ENCODE results near the gene NOP9. TPM values are rescaled to one million over a fixed set of nuclear protein-coding genes. Genes with fewer than 3 reads are reported as not detected.

NOP9 gene
- total RNA-seq, 4 donors from 2014 or later = 19.8 to 31.2 (median 21.2) TPM

DNA sequence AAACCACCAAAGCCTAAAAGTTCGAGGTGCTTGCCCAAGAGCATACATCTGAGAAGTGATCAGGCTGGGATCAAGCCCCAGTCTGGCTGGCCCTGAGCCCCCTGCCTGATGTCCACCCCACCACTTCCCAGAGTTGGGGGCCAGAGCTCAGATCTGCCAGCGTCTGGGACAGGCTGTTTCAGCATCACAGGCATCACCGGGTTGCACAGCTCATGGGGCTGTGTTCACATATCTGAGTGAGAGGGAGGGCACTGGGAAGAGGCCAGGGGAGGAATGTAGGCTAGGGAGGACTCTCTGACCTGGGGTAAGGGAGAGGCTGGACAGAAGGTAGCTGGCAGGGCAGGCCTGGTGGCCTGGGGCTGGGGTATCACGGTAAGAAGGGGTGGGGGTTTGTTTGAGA is 42.7 kb upstream of the NOP9 start:
- H3K4me3 ChIP-seq = no peak overlapping the region
- no peak overlapping the region for H3K27ac ChIP-seq
- peak in 1 of 2 donors; percentile 51 for DNase-seq (ENCODE audit: low spot score in 2 of 2)
- peaks cover 15% of the 10 kb centered on the region for H3K4me1 ChIP-seq
- no peaks in the 10 kb centered on the region for H3K9me3 ChIP-seq
- TF ChIP-seq POLR2AphosphoS5 (IDR thresholded peaks at IDR 0.05) (no peak), EP300 (IDR thresholded peaks at IDR 0.05) (no peak), POLR2A (IDR thresholded peaks at IDR 0.05) (no peak)
- TF ChIP-seq, protein P1, sequence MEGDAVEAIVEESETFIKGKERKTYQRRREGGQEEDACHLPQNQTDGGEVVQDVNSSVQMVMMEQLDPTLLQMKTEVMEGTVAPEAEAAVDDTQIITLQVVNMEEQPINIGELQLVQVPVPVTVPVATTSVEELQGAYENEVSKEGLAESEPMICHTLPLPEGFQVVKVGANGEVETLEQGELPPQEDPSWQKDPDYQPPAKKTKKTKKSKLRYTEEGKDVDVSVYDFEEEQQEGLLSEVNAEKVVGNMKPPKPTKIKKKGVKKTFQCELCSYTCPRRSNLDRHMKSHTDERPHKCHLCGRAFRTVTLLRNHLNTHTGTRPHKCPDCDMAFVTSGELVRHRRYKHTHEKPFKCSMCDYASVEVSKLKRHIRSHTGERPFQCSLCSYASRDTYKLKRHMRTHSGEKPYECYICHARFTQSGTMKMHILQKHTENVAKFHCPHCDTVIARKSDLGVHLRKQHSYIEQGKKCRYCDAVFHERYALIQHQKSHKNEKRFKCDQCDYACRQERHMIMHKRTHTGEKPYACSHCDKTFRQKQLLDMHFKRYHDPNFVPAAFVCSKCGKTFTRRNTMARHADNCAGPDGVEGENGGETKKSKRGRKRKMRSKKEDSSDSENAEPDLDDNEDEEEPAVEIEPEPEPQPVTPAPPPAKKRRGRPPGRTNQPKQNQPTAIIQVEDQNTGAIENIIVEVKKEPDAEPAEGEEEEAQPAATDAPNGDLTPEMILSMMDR (IDR thresholded peaks at IDR 0.05) = no peak
- H3K27me3 ChIP-seq = no peaks in the 10 kb centered on the region
- peaks cover 39% of the 10 kb centered on the region for H3K36me3 ChIP-seq
- WGBS = 67% methylated on average over 4 of the region's 4 CpGs

DNA sequence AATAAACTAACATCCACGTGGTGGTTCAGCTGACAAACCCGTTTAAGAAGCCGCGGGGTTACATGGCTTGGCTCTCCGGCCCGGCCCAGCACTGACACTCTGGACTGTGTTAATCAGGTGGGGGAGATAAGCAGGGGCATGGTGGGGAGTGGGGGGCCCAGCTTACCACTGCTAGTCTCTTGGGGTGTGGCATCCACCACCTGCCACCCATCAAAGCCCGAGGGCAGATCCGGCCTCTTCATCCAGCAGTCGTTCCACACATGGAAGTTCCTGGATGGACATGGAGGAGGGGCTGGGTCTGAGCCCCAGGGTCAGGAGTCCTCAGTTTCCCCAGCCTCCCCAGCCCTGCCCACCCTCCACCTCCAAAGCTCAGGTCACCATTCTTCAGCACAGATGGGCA is 41.5 kb upstream of the NOP9 start:
- Histone ChIP-seq H3K9me3 (no peaks in the 10 kb centered on the region), H3K27me3 (no peaks in the 10 kb centered on the region), H3K4me3 (no peak overlapping the region), H3K4me1 (peaks cover 15% of the 10 kb centered on the region), H3K36me3 (peaks cover 33% of the 10 kb centered on the region), H3K27ac (no peak overlapping the region)
- peak in 1 of 2 donors; percentile 54 for DNase-seq (ENCODE audit: low spot score in 2 of 2)
- WGBS = 83% methylated on average over 7 of the region's 9 CpGs
- TF ChIP-seq, protein P1 (IDR thresholded peaks at IDR 0.05) = no peak
- TF ChIP-seq POLR2A (IDR thresholded peaks at IDR 0.05) = no peak
- no peak for TF ChIP-seq POLR2AphosphoS5 (IDR thresholded peaks at IDR 0.05)
- TF ChIP-seq EP300 (IDR thresholded peaks at IDR 0.05) = no peak

DNA sequence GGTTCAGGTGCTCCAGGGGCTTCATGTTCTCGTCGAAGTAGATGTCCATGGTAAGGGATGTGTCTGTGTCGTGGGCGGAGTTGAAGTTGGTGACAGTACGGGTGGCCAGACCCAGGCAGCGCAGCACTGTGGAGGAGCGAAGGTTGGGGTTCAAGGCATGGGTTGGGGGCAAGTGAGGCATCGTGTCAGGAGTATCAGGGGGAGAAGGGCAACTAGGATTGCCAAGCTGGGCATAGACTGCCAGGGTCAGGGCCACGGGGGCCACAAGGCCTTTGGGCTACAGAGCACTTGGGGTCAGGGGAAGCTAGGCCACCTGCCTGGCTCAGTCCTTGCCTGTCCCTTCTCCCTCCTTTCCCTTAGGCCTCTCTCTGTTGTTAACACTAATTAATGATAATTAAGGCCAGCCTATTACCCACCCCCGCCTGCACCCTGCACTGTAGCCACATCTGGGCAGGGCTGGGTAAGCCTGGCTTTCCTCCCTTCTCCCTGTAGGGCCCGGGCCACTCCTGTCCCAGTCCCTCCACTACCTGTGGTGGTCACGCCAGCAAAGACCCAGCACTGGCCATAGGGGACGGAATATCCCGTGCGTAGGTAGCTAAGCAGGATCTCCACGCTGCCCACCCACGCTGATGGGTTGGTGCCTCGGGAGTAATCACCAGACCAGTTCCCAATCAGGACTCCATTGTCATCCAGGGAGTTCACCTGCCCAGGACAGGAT is 40.9 kb upstream of the NOP9 start:
- Histone ChIP-seq H3K27ac (peak overlapping the region; percentile 65), H3K4me1 (peaks cover 20% of the 10 kb centered on the region), H3K27me3 (no peaks in the 10 kb centered on the region), H3K4me3 (no peak overlapping the region), H3K36me3 (peaks cover 27% of the 10 kb centered on the region), H3K9me3 (no peaks in the 10 kb centered on the region)
- WGBS = 75% methylated on average over 15 of the region's 18 CpGs
- DNase-seq (ENCODE audit: low spot score in 2 of 2) = peak in 1 of 2 donors; percentile 56
- TF ChIP-seq, protein P1 (IDR thresholded peaks at IDR 0.05) = no peak
- TF ChIP-seq EP300 (IDR thresholded peaks at IDR 0.05) (no peak), POLR2AphosphoS5 (IDR thresholded peaks at IDR 0.05) (no peak), POLR2A (IDR thresholded peaks at IDR 0.05) (no peak)

DNA sequence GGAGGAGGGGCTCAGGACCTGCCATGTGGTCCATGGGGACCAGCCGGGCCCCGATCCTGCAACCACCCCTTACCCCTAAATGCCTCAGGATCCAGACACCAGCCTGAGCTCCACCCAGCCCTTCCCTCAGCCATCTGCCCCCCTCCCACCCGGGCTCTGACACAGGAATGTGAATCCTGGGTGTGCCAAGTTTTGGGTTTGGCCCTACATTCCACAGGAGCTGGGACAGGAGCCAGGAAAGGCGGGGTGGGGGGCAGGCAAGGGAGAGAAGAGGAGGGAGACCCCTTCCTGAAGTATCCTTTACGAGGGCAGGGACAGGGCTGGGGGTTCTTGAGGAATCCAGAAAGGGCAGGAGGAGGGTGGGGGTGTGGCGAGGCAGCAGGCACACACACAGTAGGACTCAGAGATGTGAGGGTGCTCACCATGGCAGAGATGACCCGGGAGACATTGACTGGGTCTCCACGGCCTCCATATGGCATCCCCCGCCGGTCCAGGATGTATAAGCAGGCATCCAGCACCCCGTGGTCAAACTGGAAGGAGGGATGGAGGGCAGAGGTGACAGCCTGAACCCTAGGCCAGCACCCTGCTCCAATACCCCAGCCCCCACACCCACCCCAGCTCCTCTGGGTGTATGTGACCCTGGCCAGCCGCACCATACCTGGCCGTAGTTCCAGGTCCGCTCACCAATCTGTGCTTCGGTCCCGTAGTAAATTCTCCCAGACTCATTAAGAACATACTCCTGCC is 40.2 kb upstream of the NOP9 start:
- H3K4me1 ChIP-seq = peaks cover 26% of the 10 kb centered on the region
- no peaks in the 10 kb centered on the region for H3K9me3 ChIP-seq
- WGBS = 64% methylated on average over 15 of the region's 16 CpGs
- peaks cover 20% of the 10 kb centered on the region for H3K36me3 ChIP-seq
- H3K27ac ChIP-seq = peak overlapping the region; percentile 65
- no peak overlapping the region for H3K4me3 ChIP-seq
- TF ChIP-seq POLR2AphosphoS5 (IDR thresholded peaks at IDR 0.05) (no peak), EP300 (IDR thresholded peaks at IDR 0.05) (no peak), POLR2A (IDR thresholded peaks at IDR 0.05) (no peak)
- TF ChIP-seq, protein P1 (IDR thresholded peaks at IDR 0.05) = no peak
- peak in 1 of 2 donors; percentile 62 for DNase-seq (ENCODE audit: low spot score in 2 of 2)
- no peaks in the 10 kb centered on the region for H3K27me3 ChIP-seq

All from suprapubic skin (tissue), 4 donors.